ENCODE data around the gene JOSD2.
"Not testable (repeated sequence)": the region's sequence is repeated elsewhere in the genome, so short reads cannot be mapped to it uniquely, and the experiment has no call there.

Gene JOSD2

DNA sequence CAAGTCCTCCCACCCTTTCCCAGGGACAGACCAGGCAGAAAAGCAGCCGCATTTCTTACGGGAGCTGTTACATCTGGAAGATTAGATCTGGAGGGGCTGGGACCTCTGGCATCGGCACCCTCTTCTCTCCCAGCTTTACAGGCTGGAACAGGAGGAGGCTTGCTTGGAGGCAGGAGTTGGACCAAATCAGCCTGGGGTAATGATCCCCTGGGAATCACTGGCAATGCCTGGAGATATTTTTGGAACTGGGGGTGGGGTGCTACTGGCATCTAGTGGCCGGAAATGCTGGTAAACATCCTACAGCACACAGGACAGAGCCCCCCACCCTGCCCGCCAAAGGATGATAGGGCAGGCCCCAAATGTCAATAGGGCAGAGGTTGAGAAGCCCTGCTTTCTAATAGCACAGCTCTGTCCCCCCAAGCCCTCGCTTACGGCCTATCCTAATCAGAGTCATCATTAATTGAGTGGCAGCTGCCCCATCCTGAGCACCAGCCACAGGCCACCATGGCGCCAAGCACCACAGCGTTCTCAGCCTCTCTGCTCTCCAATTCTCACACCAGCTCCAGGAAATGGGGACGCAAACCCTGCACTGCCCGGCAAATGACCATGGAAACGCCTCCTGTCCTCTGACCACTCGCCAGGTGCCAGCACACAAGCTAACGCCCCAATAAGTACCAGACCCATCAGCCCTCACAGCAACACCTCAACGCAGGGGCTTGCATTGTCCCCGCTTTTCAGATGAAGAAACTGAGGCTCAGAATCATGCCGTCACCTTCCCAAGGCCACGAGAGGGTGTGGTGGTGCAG lies 36.6 kb upstream of the JOSD2 start:
- DNase-seq (ENCODE audit: low read depth in 3 of 3, low spot score in 1 of 3): no peak

DNA sequence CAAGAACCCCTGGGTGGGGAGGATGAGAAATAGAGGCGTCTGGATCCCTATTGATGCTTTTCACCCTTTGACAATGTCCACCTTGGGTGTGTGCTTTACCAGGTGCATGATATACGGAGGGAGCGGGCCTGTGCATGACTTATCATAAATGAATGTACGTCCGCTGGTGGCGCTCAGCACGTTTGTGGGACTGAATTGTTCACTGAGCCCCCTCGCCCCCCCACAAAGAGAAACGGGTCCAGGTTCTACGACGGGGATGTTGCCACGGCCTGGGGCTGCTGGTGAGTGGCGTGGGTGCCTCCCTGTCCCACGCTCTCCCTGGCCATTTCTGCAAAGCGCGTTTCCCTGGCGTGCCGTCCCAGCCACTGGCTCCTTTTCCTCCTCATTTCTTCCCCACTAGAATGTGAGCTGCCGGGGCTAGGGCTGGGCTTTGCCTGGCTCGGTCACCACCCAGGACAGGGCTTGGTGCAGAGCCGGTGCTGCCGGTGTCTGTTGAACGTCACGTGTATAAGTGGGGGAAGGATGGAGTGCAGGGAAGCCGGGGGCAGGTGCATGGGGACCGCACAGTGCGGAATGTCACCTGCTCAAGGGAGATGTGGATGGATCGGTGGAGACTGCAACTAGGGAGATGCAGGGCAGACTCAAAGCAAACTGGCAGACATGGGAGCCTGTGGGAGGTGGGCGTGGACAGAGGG lies 35.7 kb upstream of the JOSD2 start:
- no peak for DNase-seq (ENCODE audit: low read depth in 3 of 3, low spot score in 1 of 3)

GRCh38 chr19:50542943-50543342 lies 32.0 kb upstream of the JOSD2 start:
- DNase-seq (ENCODE audit: low read depth in 3 of 3, low spot score in 1 of 3): no peak

GRCh38 chr19:50537769-50538230 lies 26.8 kb upstream of the JOSD2 start:
- DNase-seq (ENCODE audit: low read depth in 3 of 3, low spot score in 1 of 3): peak in 2 of 3 donors; percentile 13 to 48

- no peak for DNase-seq (ENCODE audit: low read depth in 3 of 3, low spot score in 1 of 3)
Observed at GRCh38 chr19:50537306-50537685, 26.3 kb upstream of the JOSD2 start.

DNA sequence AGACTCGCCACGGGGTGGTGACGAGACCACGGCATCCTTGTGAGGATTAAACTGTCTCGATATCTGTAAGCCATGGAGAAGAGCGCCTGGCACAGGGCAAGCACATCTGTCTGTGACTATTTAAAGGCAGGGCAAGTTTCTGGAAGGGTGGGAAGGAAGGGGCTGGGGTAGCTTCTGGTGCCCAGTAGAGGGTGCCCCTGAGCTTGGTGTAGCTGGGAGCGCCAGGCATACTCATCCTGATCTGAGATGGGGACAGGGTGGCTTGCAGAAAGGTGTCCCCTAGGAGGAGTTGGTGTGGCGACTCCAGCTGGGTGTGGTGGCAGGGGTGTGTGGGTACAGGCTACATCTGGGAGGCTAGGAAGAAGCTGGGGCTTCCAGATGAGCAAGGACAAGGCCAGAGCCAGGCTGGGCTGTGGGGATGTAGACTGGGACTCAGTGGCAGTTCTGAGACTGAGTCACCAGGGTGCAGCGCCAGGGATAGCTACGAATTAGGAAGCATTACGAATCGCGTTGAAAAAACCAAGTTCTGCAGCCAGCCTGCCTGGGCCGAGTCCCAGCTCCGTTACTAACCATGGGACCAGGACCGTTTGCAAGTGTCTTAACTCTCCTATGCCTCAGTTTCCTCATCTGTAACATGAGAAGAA lies 25.8 kb upstream of the JOSD2 start:
- DNase-seq (ENCODE audit: low read depth in 3 of 3, low spot score in 1 of 3): no peak

DNA sequence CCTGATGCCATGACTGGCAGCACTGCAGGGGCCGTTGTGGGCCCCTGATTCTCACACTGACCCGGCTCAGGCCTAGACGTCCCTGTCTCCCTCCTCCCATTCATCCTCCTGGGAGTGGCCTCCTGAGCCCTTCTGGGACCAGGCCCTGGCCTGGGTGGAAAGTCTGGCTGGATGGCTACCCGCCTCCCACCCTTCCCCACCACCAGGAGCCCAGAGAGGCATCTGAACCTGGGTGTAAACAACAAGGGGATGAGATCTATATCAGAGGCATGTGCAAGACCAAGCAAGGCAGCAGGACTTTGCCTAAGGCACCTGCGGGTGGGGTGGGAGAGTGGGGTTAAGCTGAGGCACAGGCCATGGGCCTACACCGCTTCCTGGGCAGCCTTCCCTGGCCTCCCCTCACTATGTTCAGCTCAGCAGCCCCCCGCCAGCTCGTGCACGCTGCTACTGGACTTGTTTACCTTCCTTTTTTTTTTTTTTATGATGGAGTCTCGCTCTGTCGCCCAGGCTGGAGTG lies 24.7 kb upstream of the JOSD2 start:
- no peak for DNase-seq (ENCODE audit: low read depth in 3 of 3, low spot score in 1 of 3)

GRCh38 chr19:50534478-50534877 lies 23.5 kb upstream of the JOSD2 start:
- no peak for DNase-seq (ENCODE audit: low read depth in 3 of 3, low spot score in 1 of 3)

GRCh38 chr19:50532952-50533351 lies 22.0 kb upstream of the JOSD2 start:
- DNase-seq (ENCODE audit: low read depth in 3 of 3, low spot score in 1 of 3): no peak

DNA sequence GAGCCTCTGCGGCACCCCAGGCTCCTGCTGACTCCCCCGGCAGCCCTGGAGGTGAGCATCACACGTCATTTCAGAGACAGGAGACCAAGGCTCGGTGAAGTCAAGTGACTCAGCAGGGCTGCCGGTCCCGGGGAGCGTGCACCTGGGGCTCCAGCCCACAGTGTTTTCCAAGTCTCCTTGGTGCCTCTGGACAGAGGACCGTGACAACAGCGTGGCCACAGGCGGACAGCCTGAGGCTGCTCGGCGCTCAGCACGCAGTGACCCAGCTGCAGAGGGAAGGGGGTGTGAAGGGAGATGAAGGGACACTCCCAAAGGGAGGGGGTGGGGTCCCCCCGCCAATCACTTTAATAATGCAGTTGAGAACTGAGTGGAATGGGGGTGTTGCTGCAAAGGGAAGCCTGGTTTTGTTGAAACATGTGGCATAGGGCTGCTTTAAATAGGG lies 20.2 kb upstream of the JOSD2 start:
- DNase-seq (ENCODE audit: low read depth in 3 of 3, low spot score in 1 of 3): no peak

GRCh38 chr19:50528052-50528451 lies 17.1 kb upstream of the JOSD2 start:
- not testable (repeated sequence) for DNase-seq (ENCODE audit: low read depth in 3 of 3, low spot score in 1 of 3)

DNA sequence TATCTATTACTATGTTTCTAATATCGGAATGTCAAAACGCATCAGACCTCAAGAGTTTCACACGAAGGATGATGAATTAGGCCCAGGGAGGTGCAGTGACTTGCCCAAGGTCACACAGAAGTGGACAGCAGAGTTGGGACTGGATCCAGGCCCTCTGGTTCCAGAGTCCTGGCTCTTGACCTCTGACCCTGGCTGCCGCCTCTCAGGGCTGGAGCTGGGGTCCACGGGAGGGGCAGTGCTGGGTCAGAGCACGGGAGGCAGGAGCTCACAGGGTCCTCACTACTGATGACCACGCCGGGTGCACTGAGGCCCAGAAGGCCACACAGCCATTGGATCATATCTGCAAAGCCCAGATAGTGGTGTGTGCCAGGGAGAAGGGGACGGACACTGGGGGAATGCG lies 11.9 kb upstream of the JOSD2 start:
- DNase-seq (ENCODE audit: low read depth in 3 of 3, low spot score in 1 of 3): no peak

DNA sequence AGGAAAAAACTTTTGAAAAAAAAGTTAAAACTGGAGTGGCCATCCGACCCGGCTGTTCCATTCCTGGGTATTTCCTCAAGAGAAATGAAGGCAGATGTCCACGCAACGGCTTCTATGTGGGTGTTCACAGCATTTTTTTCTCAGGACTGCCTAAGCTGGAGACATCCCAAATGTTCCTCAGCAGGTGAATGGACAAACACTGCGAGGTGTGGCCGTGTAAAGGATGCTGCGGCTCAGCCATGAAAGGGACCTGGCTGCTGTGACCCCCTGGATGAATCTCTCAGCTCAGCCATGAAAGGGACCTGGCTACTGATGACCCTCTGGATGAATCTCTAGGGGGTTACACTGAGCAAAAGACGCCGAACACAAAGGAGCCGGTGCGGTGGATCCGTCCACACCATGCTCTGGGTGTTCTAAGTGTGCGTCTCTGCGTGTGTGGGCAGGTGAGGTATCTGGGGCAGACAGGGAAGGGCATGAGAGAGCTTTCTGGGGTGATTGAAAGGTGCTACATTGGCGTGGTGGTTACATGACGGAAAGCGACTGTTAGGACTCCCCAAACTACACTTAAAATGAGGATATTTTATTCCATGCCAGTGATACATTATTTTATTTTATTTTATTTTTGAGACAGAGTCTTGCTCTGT lies 10.0 kb upstream of the JOSD2 start:
- DNase-seq (ENCODE audit: low read depth in 3 of 3, low spot score in 1 of 3): no peak

DNA sequence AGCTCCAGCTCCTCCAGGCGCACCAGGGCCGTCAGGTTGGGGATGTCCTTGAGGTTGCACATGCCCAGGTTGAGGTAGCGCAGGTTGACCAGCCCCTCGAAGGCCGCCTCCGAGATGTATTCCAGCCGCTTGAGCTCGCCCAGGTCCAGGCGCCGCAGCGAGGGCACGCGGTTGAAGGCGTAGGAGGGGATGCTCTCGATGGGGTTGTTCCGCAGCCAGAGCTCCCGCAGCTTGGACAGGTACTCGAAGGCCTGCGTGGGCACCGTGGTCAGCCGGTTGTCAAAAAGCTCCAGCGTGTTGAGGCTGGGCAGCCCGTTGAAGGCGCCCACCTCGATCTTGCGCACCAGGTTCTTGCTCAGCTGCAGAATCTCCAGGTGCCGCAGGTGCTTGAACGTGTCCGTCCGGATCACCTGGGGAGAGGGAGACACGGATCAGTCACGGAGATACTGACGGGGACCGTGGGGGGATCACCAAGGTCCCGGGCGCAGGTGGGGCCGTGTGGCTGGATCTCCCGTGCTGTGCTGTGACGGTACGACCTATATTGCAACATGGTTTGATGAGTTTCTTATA lies 8.1 kb upstream of the JOSD2 start:
- DNase-seq (ENCODE audit: low read depth in 3 of 3, low spot score in 1 of 3): no peak

GRCh38 chr19:50518091-50519005 lies 7.4 kb upstream of the JOSD2 start:
- no peak for DNase-seq (ENCODE audit: low read depth in 3 of 3, low spot score in 1 of 3)

DNA sequence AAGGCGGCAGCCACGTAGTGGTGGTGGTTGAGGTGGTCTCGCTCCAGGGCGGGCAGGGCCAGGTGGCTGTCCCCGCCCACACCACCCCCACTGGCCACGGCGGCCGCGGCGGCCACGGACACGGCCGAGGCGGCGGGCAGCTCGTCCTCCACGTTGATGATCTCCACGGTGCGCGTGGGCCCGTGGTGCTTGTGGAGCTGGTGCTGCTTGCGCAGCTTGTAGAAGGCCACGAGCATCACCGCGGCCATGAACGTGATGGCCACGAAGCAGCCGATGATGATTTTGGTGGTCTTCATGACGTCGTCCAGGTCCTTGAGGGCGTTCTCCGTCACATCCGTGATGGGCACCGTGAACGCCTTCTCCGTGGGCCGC lies 6.7 kb upstream of the JOSD2 start:
- no peak for DNase-seq (ENCODE audit: low read depth in 3 of 3, low spot score in 1 of 3)

DNA sequence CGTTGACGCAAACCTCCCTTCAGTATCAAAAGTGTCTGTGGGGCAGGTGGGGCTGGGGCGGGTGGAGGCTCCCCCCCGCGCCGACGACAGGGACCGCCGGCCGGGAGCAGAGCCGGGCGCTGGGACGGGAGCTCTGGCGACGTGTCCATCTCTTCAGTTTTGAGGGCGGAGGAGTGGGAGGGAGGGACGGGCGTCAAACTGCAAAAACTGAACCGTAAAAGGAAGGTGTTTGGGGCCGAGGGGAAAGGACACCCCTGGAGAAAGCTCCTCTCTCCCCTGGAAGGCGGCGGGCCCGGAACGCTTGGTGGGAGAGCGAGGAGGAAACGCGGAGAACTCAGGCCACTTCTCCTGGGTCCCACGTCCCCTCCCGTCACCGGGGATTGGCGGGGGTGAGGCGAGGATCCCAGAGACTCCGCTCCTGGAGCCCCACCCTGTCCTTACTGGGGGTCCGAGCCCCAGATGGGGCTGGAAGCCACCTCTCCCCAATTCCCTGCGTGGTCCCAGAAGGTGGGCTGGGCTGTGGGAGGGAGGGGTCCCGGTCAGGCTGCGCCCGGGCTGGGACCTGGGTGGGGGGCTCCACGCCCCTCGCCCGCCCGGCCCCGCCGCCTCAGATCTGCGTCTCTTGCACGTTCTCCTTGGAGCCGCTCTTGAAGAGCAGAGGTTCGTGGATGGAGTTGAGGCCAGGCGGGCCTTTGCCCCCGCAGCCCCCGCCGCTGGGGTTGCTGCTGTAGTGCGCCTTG lies 6.1 kb upstream of the JOSD2 start:
- DNase-seq (ENCODE audit: low read depth in 3 of 3, low spot score in 1 of 3): no peak

- no peak for DNase-seq (ENCODE audit: low read depth in 3 of 3, low spot score in 1 of 3)
Observed at GRCh38 chr19:50516456-50516855, 5.5 kb upstream of the JOSD2 start.

GRCh38 chr19:50515168-50515561 lies 4.2 kb upstream of the JOSD2 start:
- DNase-seq (ENCODE audit: low read depth in 3 of 3, low spot score in 1 of 3): no peak
